K562 (cell line): ENCODE measurements around the gene TMEM139. TPM values are rescaled to one million over a fixed set of nuclear protein-coding genes. Genes with fewer than 3 reads are reported as not detected.

Experiments
- ATAC-seq: fragments of 200-7000 bp; cut with Tn5 transposase; 3 replicates; pipeline ENCODE4 v1.9.1; 2020; ENCODE audit warnings: moderate library complexity
- BruUV-seq: library from RNA; stranded (reverse); fragments of 400-500 nt; replicated peaks from 2 replicates; lab custom pipeline; 2021; lab: Mats Ljungman, UMichigan
- CTCF ChIA-PET: fragments of 300-600 bp; formaldehyde crosslinking; extraction: SDS; loops from one replicate; lab custom pipeline; 2021; ENCODE audit warnings: low intra/inter-chr PET ratio; lab: Yijun Ruan, JAX
- POLR2A ChIA-PET: fragments of 300-600, 350-650 bp; sonication (Branson Sonifier 250); formaldehyde crosslinking; extraction: SDS; loops from one replicate; lab custom pipeline; 2021; ENCODE audit warnings: antibody characterized with exemption, inconsistent platforms; lab: Yijun Ruan, JAX
- DNase-seq, 4 experiments: peaks; one replicate each; pipeline versions ENCODE4 v3.0.0 to v3.0.0-alpha.2; 2011 to 2018; ENCODE audit warnings: low spot score in 3 of 4, mixed read lengths in 3 of 4; ENCODE audit errors: extremely low read depth in 1 of 4
- FAIRE-seq: peaks from 2 replicates; lab custom pipeline; 2011; peaks lifted over from hg19 to GRCh38; lab: Jason Lieb, UNC
- H2AFZ ChIP-seq: 2 replicates; pipeline ENCODE4 v1.6.0; 2011; ENCODE audit warnings: low read depth, low read length, control low read depth, inconsistent platforms
- H3K27ac ChIP-seq: fragments of 200-600 bp; 3 replicates; pipeline ENCODE4 v1.8.0; 2011; ENCODE audit warnings: low read depth, mild to moderate bottlenecking, control low read depth, inconsistent platforms, low read length, moderate library complexity, mixed read lengths; ENCODE audit errors: extremely low read depth
- H3K27me3 ChIP-seq, 2 experiments: fragments of 300-600 bp in 1 of 2; 2 replicates in 1 of 2; 3 replicates in 1 of 2; pipeline versions ENCODE4 v1.6.0 to v1.8.0; 2011; ENCODE audit warnings: inconsistent platforms in 2 of 2, low read length in 2 of 2, mild to moderate bottlenecking in 1 of 2, mixed read lengths in 1 of 2, moderate library complexity in 1 of 2; ENCODE audit not compliant: control insufficient read depth in 2 of 2, insufficient read depth in 2 of 2
- H3K36me3 ChIP-seq: fragments of 300-600 bp; 3 replicates; pipeline ENCODE4 v1.8.0; 2011; ENCODE audit warnings: mild to moderate bottlenecking, low read length, inconsistent platforms; ENCODE audit not compliant: control insufficient read depth, insufficient read depth
- H3K4me1 ChIP-seq, 2 experiments: fragments of 200-600 bp in 1 of 2; replicated peaks in 1 of 2; 2 replicates in 1 of 2; 3 replicates in 1 of 2; pipeline versions ENCODE4 v1.5.1 to v1.8.0; 2011; ENCODE audit warnings: inconsistent platforms in 2 of 2, low read length in 2 of 2, mild to moderate bottlenecking in 1 of 2, mixed read lengths in 1 of 2, moderate library complexity in 1 of 2; ENCODE audit not compliant: control insufficient read depth in 2 of 2, insufficient read depth in 2 of 2
- H3K4me2 ChIP-seq: 2 replicates; pipeline ENCODE4 v1.6.1; 2011; ENCODE audit warnings: low read length, control low read depth, inconsistent platforms, mixed read lengths; ENCODE audit not compliant: insufficient read depth
- H3K4me3 ChIP-seq: fragments of 200-600 bp; sonication (generic), shearing (Covaris generic); 2 replicates; pipeline ENCODE4 v1.5.1; 2016; ENCODE audit warnings: control low read depth, inconsistent platforms
- H3K79me2 ChIP-seq: fragments of 200-600 bp; 3 replicates; pipeline ENCODE4 v1.8.0; 2011; ENCODE audit warnings: low read length, inconsistent platforms; ENCODE audit not compliant: control insufficient read depth, insufficient read depth
- H3K9ac ChIP-seq, 2 experiments: 2 replicates each; pipeline versions ENCODE4 v1.6.0 to v1.6.1; 2011; ENCODE audit warnings: low read depth in 2 of 2, low read length in 2 of 2, control low read depth in 1 of 2, inconsistent platforms in 1 of 2, mild to moderate bottlenecking in 1 of 2, mixed read lengths in 1 of 2; ENCODE audit not compliant: insufficient read depth in 1 of 2
- H3K9me1 ChIP-seq: one replicate; pipeline ENCODE4 v1.6.0; 2011; ENCODE audit warnings: inconsistent platforms, mild to moderate bottlenecking, low read length, moderate library complexity; ENCODE audit not compliant: control insufficient read depth, insufficient read depth
- H3K9me3 ChIP-seq: replicated peaks from 2 replicates; pipeline ENCODE4 v1.5.1; 2011; ENCODE audit warnings: low read depth, low read length, inconsistent platforms; ENCODE audit not compliant: control insufficient read depth, insufficient read depth
- H4K20me1 ChIP-seq: replicated peaks from 2 replicates; pipeline ENCODE4 v1.6.1; 2011; ENCODE audit warnings: low read length, inconsistent platforms, mixed read lengths; ENCODE audit not compliant: control insufficient read depth, insufficient read depth
- CC2D1A ChIP-seq: fragments of 450-650 bp; IDR thresholded peaks from 2 replicates; pipeline ENCODE4 v1.6.1; 2017; ENCODE audit warnings: mild to moderate bottlenecking
- GTF2E2 ChIP-seq: fragments of 200-800 bp; sonication (Bioruptor generic); IDR thresholded peaks from 2 replicates; pipeline ENCODE4 v1.6.1; 2016; ENCODE audit warnings: missing genetic modification characterization, missing compliant biosample characterization
- MYC ChIP-seq, 2 experiments: fragments of 250-450 bp in 1 of 2; sonication (Bioruptor Pico) in 1 of 2; IDR thresholded peaks; 2 replicates each; pipeline versions ENCODE4 v1.5.1 to v1.6.1; 2012 to 2021; ENCODE audit warnings: low read depth in 2 of 2, borderline replicate concordance in 1 of 2, improper control_type of control experiment in 1 of 2, low read length in 1 of 2, mild to moderate bottlenecking in 1 of 2, moderate library complexity in 1 of 2
- RBM34 ChIP-seq: fragments of 200-400 bp; formaldehyde crosslinking; IDR thresholded peaks from 2 replicates; pipeline ENCODE4 v1.6.1; 2018; ENCODE audit warnings: low read length, borderline replicate concordance; ENCODE audit not compliant: insufficient read depth
- ZNF124 ChIP-seq: sonication (generic); formaldehyde crosslinking; IDR thresholded peaks from 2 replicates; pipeline ENCODE4 v1.8.1; 2022; ENCODE audit warnings: missing genetic modification reagents
- ZNF174 ChIP-seq: fragments of 250-450 bp; sonication (Bioruptor Pico); IDR thresholded peaks from 2 replicates; pipeline ENCODE4 v1.4.0; 2020; ENCODE audit warnings: mild to moderate bottlenecking
- WGBS: fragments of 100-300 bp; shearing (Covaris generic); methylation state at CpG from one replicate; pipeline ENCODE4 v1.1.6; 2016; ENCODE audit warnings: low coverage, mixed read lengths; ENCODE audit not compliant: insufficient coverage; ENCODE audit errors: missing lambda C conversion rate; 5-methylcytosine and 5-hydroxymethylcytosine counted together
- in situ Hi-C: fragments of 300-500 bp; cut with MboI; formaldehyde crosslinking; loops from 4 replicates; pipeline ENCODE4 v1.15.0; 2018; ENCODE audit warnings: inconsistent platforms, mixed read lengths
- intact Hi-C: fragments of 100-400 bp; cut with micrococcal nuclease; formaldehyde crosslinking; loops from 2 replicates; pipeline ENCODE4 v1.14.2; 2022
- polyA plus RNA-seq, 8 experiments: library from polyadenylated mRNA; depleted of rRNA in 4 of 8; stranded (reverse) in 5 of 8; unstranded in 3 of 8; fragments of >200 nt; fragmentation: Nextera tagmentation in 2 of 8; fragmentation: Illumina TruSeq in 1 of 8; extraction: Ambion mirVana in 2 of 8; extraction: Trizol in 1 of 8; gene quantifications; 2 replicates each; pipeline versions ENCODE4 v1.2.1 to v1.2.3, GENCODE V29; 2011 to 2014; ENCODE audit warnings: inconsistent platforms in 1 of 8, missing spikeins in 1 of 8
- total RNA-seq, 7 experiments: library from RNA; depleted of rRNA in 6 of 7; stranded (reverse); fragments of >200 nt in 6 of 7; fragmentation: Illumina TruSeq in 2 of 7; extraction: Trizol in 2 of 7; gene quantifications; 2 replicates each; pipeline versions ENCODE4 v1.2.1 to v1.2.3, GENCODE V29; 2011 to 2021; ENCODE audit warnings: low replicate concordance in 1 of 7
- TF ChIP-seq, protein P1 (sequence below): fragments of 250-450 bp; sonication (Bioruptor Pico); IDR thresholded peaks from 2 replicates; pipeline ENCODE4 v1.9.0; 2021; ENCODE audit warnings: mild to moderate bottlenecking, inconsistent platforms
- TF ChIP-seq, protein P2 (sequence below): fragments of 450-650 bp; formaldehyde crosslinking; IDR thresholded peaks from 2 replicates; pipeline ENCODE4 v1.4.0; 2020; ENCODE audit warnings: mild to moderate bottlenecking, moderate library complexity

Gene TMEM139
- total and polyA plus RNA-seq, 9 of the 15 experiments (the other 6 are each of a cell fraction or from before 2014, with no cell fraction given): 0.27 to 1.8 (median 0.79) TPM

GRCh38 chr7:143283381-143283780 lies 1.4 kb upstream of the TMEM139 start:
- no peak overlapping the region for H3K27ac ChIP-seq
- no peak overlapping the region for H3K4me2 ChIP-seq
- no peak for ATAC-seq
- H3K79me2 ChIP-seq: peaks cover 2% of the 10 kb centered on the region
- H4K20me1 ChIP-seq: no peaks in the 10 kb centered on the region
- H3K9me3 ChIP-seq: peaks cover 7% of the 10 kb centered on the region
- H3K9me1 ChIP-seq: no peaks in the 10 kb centered on the region
- ChIA-PET CTCF (no interaction called here), POLR2A (interaction anchor here (1.2 kb wide), 1 partner anchor 9 kb away, joined by 3 read pairs; no protein-coding TSS in a partner anchor)
- FAIRE-seq: peak; percentile 44
- in situ Hi-C loops: no loop called here
- intact Hi-C loops: no loop called here
- no peak overlapping the region for H3K9ac ChIP-seq
- WGBS: 76% methylated on average over 4 of the region's 4 CpGs
- TF ChIP-seq GTF2E2 (no peak), CC2D1A (no peak), ZNF174 (CRISPR knock-in tag) (no peak), ZNF124 (CRISPR knock-in tag) (no peak), RBM34 (no peak), MYC (IDR thresholded peaks at IDR 0.05; ENCODE audit: low read depth, low read length) (no peak), MYC (CRISPR knock-in tag; IDR thresholded peaks at IDR 0.05; ENCODE audit: borderline replicate concordance, low read depth) (no peak)
- TF ChIP-seq, protein P1, sequence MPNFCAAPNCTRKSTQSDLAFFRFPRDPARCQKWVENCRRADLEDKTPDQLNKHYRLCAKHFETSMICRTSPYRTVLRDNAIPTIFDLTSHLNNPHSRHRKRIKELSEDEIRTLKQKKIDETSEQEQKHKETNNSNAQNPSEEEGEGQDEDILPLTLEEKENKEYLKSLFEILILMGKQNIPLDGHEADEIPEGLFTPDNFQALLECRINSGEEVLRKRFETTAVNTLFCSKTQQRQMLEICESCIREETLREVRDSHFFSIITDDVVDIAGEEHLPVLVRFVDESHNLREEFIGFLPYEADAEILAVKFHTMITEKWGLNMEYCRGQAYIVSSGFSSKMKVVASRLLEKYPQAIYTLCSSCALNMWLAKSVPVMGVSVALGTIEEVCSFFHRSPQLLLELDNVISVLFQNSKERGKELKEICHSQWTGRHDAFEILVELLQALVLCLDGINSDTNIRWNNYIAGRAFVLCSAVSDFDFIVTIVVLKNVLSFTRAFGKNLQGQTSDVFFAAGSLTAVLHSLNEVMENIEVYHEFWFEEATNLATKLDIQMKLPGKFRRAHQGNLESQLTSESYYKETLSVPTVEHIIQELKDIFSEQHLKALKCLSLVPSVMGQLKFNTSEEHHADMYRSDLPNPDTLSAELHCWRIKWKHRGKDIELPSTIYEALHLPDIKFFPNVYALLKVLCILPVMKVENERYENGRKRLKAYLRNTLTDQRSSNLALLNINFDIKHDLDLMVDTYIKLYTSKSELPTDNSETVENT (CRISPR knock-in tag): no peak
- TF ChIP-seq, protein P2, sequence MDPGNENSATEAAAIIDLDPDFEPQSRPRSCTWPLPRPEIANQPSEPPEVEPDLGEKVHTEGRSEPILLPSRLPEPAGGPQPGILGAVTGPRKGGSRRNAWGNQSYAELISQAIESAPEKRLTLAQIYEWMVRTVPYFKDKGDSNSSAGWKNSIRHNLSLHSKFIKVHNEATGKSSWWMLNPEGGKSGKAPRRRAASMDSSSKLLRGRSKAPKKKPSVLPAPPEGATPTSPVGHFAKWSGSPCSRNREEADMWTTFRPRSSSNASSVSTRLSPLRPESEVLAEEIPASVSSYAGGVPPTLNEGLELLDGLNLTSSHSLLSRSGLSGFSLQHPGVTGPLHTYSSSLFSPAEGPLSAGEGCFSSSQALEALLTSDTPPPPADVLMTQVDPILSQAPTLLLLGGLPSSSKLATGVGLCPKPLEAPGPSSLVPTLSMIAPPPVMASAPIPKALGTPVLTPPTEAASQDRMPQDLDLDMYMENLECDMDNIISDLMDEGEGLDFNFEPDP: no peak
- no peak for DNase-seq
- peaks cover 16 to 21% of the 10 kb centered on the region in 2 experiments; a peak in 4 of 5 replicates for H3K4me1 ChIP-seq
- H3K4me3 ChIP-seq: no peak overlapping the region
- H3K36me3 ChIP-seq: no peaks in the 10 kb centered on the region
- H3K27me3 ChIP-seq: no peaks in the 10 kb centered on the region
- no TSS peak for BruUV-seq
- H2AFZ ChIP-seq: peak overlapping the region; percentile 82
